HL-60 (cell line): Measurements from ENCODE around the gene MMP21.

ENCODE experiments used
- DNase-seq, 2 experiments: peaks; one replicate each; pipeline ENCODE4 v3.0.0-alpha.2; 2010 to 2020; ENCODE audit warnings: low read depth in 1 of 2, low spot score in 1 of 2
- H3K27ac ChIP-seq: fragments of 250-450 bp; sonication (Bioruptor Pico); replicated peaks from 2 replicates; pipeline ENCODE4 v1.5.1; 2020; ENCODE audit warnings: mild to moderate bottlenecking, moderate library complexity
- H3K27me3 ChIP-seq: fragments of 250-450 bp; sonication (Bioruptor Pico); 2 replicates; pipeline ENCODE4 v1.5.1; 2021; ENCODE audit warnings: mild to moderate bottlenecking, moderate library complexity; ENCODE audit not compliant: insufficient read depth, poor library complexity, severe bottlenecking
- H3K4me3 ChIP-seq: replicated peaks from 2 replicates; pipeline ENCODE4 v1.5.1; 2011; ENCODE audit warnings: mild to moderate bottlenecking, control low read depth, low read length; ENCODE audit not compliant: insufficient read depth
- CTCF ChIP-seq: IDR thresholded peaks from one replicate; pipeline ENCODE4 v1.5.1; 2011; ENCODE audit warnings: low read length, control low read depth, inconsistent platforms; ENCODE audit not compliant: insufficient read depth
- GABPA ChIP-seq: IDR thresholded peaks from 2 replicates; pipeline ENCODE4 v1.6.1; 2012; ENCODE audit warnings: low read depth
- POLR2AphosphoS5 ChIP-seq: IDR thresholded peaks from 2 replicates; pipeline ENCODE4 v1.6.1; 2012; ENCODE audit warnings: low read depth
- SPI1 ChIP-seq: IDR thresholded peaks from 2 replicates; pipeline ENCODE4 v1.6.1; 2012; ENCODE audit warnings: low read depth, mild to moderate bottlenecking, borderline replicate concordance
- microRNA-seq: library from miRNA; unstranded; fragments of <30 nt; microRNA quantifications from one replicate; pipeline ENCODE4, GENCODE V29; 2018
- TF ChIP-seq, protein P1 (sequence below): IDR thresholded peaks from 2 replicates; pipeline ENCODE4 v1.6.1; 2012; ENCODE audit warnings: low read depth; ENCODE audit not compliant: insufficient replicate concordance

Gene MMP21

GRCh38 chr10:125719173-125720001 lies 56.2 kb downstream of the MMP21 start, which contains the start of gene EDRF1:
Gene EDRF1, plus strand, starts transcription at chr10:125719709. Its CDS starts 99 bp downstream, at chr10:125719808.
- H3K27ac ChIP-seq = peak within 1 kb of the TSS; percentile 80
- peak within 1 kb of the TSS; percentile 97 for H3K4me3 ChIP-seq
- H3K27me3 ChIP-seq = no peaks in the 10 kb centered on the region
- DNase-seq = peak; percentile 93 to 99
- TF ChIP-seq, protein P1, sequence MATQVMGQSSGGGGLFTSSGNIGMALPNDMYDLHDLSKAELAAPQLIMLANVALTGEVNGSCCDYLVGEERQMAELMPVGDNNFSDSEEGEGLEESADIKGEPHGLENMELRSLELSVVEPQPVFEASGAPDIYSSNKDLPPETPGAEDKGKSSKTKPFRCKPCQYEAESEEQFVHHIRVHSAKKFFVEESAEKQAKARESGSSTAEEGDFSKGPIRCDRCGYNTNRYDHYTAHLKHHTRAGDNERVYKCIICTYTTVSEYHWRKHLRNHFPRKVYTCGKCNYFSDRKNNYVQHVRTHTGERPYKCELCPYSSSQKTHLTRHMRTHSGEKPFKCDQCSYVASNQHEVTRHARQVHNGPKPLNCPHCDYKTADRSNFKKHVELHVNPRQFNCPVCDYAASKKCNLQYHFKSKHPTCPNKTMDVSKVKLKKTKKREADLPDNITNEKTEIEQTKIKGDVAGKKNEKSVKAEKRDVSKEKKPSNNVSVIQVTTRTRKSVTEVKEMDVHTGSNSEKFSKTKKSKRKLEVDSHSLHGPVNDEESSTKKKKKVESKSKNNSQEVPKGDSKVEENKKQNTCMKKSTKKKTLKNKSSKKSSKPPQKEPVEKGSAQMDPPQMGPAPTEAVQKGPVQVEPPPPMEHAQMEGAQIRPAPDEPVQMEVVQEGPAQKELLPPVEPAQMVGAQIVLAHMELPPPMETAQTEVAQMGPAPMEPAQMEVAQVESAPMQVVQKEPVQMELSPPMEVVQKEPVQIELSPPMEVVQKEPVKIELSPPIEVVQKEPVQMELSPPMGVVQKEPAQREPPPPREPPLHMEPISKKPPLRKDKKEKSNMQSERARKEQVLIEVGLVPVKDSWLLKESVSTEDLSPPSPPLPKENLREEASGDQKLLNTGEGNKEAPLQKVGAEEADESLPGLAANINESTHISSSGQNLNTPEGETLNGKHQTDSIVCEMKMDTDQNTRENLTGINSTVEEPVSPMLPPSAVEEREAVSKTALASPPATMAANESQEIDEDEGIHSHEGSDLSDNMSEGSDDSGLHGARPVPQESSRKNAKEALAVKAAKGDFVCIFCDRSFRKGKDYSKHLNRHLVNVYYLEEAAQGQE = peak; percentile 55
- no peak for TF ChIP-seq CTCF
- TF ChIP-seq POLR2AphosphoS5 = peak; percentile 87
- peak; percentile 79 for TF ChIP-seq GABPA
- peak; percentile 45; the same call in 1 of the 2 replicates for TF ChIP-seq SPI1

Small RNA genes within 50 kb of the gene (microRNA-seq; reads per million reads assigned to microRNA genes)
- 12.7 reads per million, percentile 37 among the genes with 10 or more reads in this experiment for gene MIR4484
